Fibroblast of the aortic adventitia (primary cell): Measurements from ENCODE around the gene MAP4. TPM values are rescaled to one million over a fixed set of nuclear protein-coding genes. Genes with fewer than 3 reads are reported as not detected.

Experiments
- DNase-seq: peaks from one replicate; pipeline ENCODE4 v3.0.0-alpha.2; 2010; ENCODE audit warnings: low read depth
- H3K4me3 ChIP-seq: 2 replicates; pipeline ENCODE4 v1.5.1; 2011; ENCODE audit warnings: low read depth, mild to moderate bottlenecking, control low read depth, low read length, moderate library complexity
- total RNA-seq: library from RNA; depleted of rRNA; stranded (reverse); fragments of >200 nt; gene quantifications from 2 replicates; pipeline ENCODE4 v1.2.3, GENCODE V29; 2012; ENCODE audit warnings: low replicate concordance
- TF ChIP-seq, protein P1 (sequence below): IDR thresholded peaks from 2 replicates; pipeline ENCODE4 v1.5.1; 2011; ENCODE audit warnings: mild to moderate bottlenecking, low read length, control low read depth, inconsistent platforms; ENCODE audit not compliant: insufficient read depth

Gene MAP4
- total RNA-seq, 1 donor: 157 TPM

DNA sequence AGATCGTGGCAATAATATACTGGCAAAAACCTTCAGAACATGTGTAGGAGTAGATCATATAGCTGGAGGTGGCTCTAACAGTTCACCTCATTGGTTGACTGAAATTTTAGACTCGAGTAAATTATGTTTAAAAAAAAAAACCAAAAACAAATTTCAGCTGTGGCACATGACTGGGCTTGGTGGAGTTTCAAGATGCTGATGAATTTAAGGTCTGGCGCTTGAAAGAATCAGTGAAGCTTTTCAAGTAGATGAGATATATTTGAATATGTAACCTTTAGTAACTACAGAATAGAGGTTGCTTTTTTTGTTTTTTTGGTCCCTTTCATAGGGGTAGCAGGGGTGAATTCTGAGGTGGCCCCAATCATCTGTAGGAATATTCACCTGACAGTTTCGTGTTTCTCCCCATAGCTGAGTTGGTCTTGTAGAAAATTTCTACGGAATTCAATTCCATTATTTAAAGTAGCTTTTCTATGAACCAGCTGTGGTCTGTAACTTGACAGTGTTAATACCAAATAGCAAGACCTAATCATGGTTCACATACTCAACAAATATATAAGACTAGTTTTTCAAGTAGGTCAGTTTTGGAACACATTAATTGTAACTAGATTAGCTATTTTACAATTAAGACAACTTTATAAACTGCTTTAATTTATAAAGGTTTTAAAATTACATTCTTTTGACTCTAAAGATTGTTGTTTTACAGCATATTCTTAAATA, 65.6 kb downstream of the MAP4 start:
- no peak for DNase-seq
- no peak overlapping the region for H3K4me3 ChIP-seq
- TF ChIP-seq, protein P1, sequence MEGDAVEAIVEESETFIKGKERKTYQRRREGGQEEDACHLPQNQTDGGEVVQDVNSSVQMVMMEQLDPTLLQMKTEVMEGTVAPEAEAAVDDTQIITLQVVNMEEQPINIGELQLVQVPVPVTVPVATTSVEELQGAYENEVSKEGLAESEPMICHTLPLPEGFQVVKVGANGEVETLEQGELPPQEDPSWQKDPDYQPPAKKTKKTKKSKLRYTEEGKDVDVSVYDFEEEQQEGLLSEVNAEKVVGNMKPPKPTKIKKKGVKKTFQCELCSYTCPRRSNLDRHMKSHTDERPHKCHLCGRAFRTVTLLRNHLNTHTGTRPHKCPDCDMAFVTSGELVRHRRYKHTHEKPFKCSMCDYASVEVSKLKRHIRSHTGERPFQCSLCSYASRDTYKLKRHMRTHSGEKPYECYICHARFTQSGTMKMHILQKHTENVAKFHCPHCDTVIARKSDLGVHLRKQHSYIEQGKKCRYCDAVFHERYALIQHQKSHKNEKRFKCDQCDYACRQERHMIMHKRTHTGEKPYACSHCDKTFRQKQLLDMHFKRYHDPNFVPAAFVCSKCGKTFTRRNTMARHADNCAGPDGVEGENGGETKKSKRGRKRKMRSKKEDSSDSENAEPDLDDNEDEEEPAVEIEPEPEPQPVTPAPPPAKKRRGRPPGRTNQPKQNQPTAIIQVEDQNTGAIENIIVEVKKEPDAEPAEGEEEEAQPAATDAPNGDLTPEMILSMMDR: no peak

GRCh38 chr3:47949979-47950378, 66.2 kb downstream of the MAP4 start:
- no peak overlapping the region for H3K4me3 ChIP-seq
- TF ChIP-seq, protein P1: no peak
- DNase-seq: no peak

DNA sequence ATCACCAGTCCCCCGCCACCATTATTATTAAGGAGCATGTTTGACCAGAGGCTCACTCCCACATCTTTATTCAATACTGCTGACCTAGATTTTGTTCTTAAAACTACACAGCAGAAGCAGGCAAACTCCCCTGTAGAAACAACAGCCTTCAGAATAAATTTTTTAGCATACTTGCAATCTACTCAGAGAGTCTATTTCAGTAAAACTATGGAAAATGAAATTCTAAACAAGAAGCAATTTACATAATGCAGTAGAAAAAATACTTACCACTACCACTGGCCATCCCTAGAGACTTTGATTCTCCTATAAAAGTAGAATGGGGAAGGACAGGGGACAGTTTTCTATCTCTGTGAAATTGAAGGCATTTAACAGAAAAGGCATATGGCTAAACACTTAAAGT, 76.0 kb downstream of the MAP4 start:
- H3K4me3 ChIP-seq: no peak overlapping the region
- TF ChIP-seq, protein P1: no peak
- no peak for DNase-seq

DNA sequence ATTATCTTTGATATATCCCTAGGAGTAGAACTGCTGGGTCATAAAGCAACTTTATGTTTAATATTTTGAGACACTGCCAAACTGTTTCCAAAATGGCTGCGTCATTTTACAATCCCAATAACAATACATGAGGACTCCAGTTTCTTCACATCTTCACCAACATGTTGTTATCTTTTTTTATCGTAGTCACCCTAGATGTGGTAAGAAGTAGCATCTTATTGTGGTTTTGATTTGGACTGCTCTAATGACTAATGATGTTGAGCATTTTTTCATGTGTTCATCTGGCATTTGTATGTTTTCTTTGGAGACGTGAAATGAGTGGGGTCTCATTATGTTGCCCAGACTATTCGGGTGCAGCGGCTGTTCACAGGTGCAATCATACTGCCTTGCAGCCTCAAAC, 83.8 kb downstream of the MAP4 start:
- no peak overlapping the region for H3K4me3 ChIP-seq
- TF ChIP-seq, protein P1: no peak
- DNase-seq: peak; percentile 12

GRCh38 chr3:47930979-47931378, 85.2 kb downstream of the MAP4 start:
- H3K4me3 ChIP-seq: no peak overlapping the region
- no peak for DNase-seq
- TF ChIP-seq, protein P1: no peak

DNA sequence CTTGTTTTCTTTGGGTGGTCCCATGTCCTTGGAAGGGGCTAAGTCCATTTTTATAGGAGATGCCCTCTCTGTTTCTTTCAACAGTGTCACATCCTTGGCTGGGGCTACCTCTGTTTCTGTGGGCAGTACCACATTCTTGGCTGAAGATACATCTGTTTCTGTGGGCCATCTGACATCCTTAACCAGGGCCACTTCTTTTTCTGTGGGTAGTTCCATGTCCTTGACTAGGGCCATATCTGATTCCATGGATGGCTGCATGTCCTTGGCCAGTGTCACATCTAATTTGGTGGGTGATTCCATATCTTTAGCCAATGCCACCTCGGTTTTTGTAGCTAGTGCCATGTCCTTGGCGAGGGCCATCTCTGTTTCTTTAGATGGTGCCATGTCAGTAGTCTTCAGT, 99.5 kb downstream of the MAP4 start:
- DNase-seq: no peak
- H3K4me3 ChIP-seq: no peak overlapping the region
- TF ChIP-seq, protein P1: no peak

GRCh38 chr3:47916201-47916600, 100.0 kb downstream of the MAP4 start:
- H3K4me3 ChIP-seq: no peak overlapping the region
- TF ChIP-seq, protein P1: no peak
- no peak for DNase-seq
